WTC11 (cell line): ENCODE data around the gene NAMPT. TPM values are rescaled to one million over a fixed set of nuclear protein-coding genes. Genes with fewer than 3 reads are reported as not detected.

Source experiments
- ATAC-seq: fragments of 200-7000 bp; cut with Tn5 transposase; 2 replicates; pipeline ENCODE4 v1.10.0; 2021; ENCODE audit warnings: mild to moderate bottlenecking, moderate library complexity
- CTCF ChIA-PET: fragments of 300-600 bp; sonication (Branson Sonifier 250); formaldehyde crosslinking; loops from one replicate; lab custom pipeline; 2021; ENCODE audit warnings: antibody characterized with exemption; lab: Charles Lee
- POLR2A ChIA-PET: fragments of 350-600 bp; sonication (Branson Sonifier 250); formaldehyde crosslinking; loops from one replicate; lab custom pipeline; 2021; ENCODE audit warnings: antibody characterized with exemption; lab: Charles Lee
- DNase-seq: peaks from one replicate; pipeline ENCODE4 v3.0.0; 2021; ENCODE audit warnings: low spot score
- H3K27ac Mint-ChIP-seq: 2 replicates; pipeline ENCODE4 v1.8.0; 2021; ENCODE audit warnings: mixed read lengths
- H3K27me3 Mint-ChIP-seq: 2 replicates; pipeline ENCODE4 v1.8.0; 2021; ENCODE audit warnings: low read depth, mild to moderate bottlenecking, moderate library complexity, mixed read lengths
- H3K36me3 Mint-ChIP-seq: 2 replicates; pipeline ENCODE4 v1.8.0; 2021; ENCODE audit warnings: mixed read lengths
- H3K4me1 Mint-ChIP-seq: 2 replicates; pipeline ENCODE4 v1.8.0; 2022; ENCODE audit warnings: mixed read lengths
- H3K4me3 Mint-ChIP-seq: 2 replicates; pipeline ENCODE4 v1.8.0; 2021; ENCODE audit warnings: mild to moderate bottlenecking, moderate library complexity, mixed read lengths
- H3K9me3 Mint-ChIP-seq: 2 replicates; pipeline ENCODE4 v1.8.0; 2021; ENCODE audit warnings: mixed read lengths
- AR ChIP-seq: fragments of 250-450 bp; sonication (Bioruptor Pico); IDR thresholded peaks from 2 replicates; pipeline ENCODE4 v1.9.0; 2021; ENCODE audit warnings: mild to moderate bottlenecking
- ATF3 ChIP-seq: sonication (generic); formaldehyde crosslinking; conservative IDR thresholded peaks from 2 replicates; pipeline ENCODE4 v1.8.1; 2022; ENCODE audit warnings: mild to moderate bottlenecking, missing genetic modification reagents
- CTCF ChIP-seq: fragments of 200-600 bp; IDR thresholded peaks from 2 replicates; pipeline ENCODE4 v1.8.0; 2022; ENCODE audit warnings: antibody characterized with exemption
- E2F4 ChIP-seq: sonication (generic); formaldehyde crosslinking; IDR thresholded peaks from 2 replicates; pipeline ENCODE4 v1.8.1; 2022; ENCODE audit warnings: low read depth, mild to moderate bottlenecking, moderate library complexity, missing genetic modification reagents, borderline replicate concordance
- FOXP4 ChIP-seq: sonication (generic); formaldehyde crosslinking; IDR thresholded peaks from 2 replicates; pipeline ENCODE4 v1.8.0; 2022; ENCODE audit warnings: mild to moderate bottlenecking, missing genetic modification reagents
- MLX ChIP-seq: sonication (generic); formaldehyde crosslinking; IDR thresholded peaks from 2 replicates; pipeline ENCODE4 v1.8.1; 2023; ENCODE audit warnings: mild to moderate bottlenecking, missing genetic modification reagents, moderate library complexity
- NFYB ChIP-seq: sonication (generic); formaldehyde crosslinking; conservative IDR thresholded peaks from 2 replicates; pipeline ENCODE4 v1.8.0; 2022; ENCODE audit warnings: low read depth, missing genetic modification reagents
- PRDM15 ChIP-seq: sonication (generic); formaldehyde crosslinking; IDR thresholded peaks from 2 replicates; pipeline ENCODE4 v1.8.0; 2022; ENCODE audit warnings: missing genetic modification reagents
- SOX15 ChIP-seq: fragments of 250-450 bp; sonication (Bioruptor Pico); IDR thresholded peaks from 2 replicates; pipeline ENCODE4 v1.9.0; 2021; ENCODE audit warnings: mild to moderate bottlenecking
- TEAD4 ChIP-seq: sonication (generic); formaldehyde crosslinking; IDR thresholded peaks from 2 replicates; pipeline ENCODE4 v1.8.0; 2022; ENCODE audit warnings: mild to moderate bottlenecking, missing genetic modification reagents
- USF1 ChIP-seq: sonication (generic); formaldehyde crosslinking; IDR thresholded peaks from 2 replicates; pipeline ENCODE4 v1.8.0; 2022; ENCODE audit warnings: mild to moderate bottlenecking, missing genetic modification reagents
- ZBTB21 ChIP-seq: sonication (generic); formaldehyde crosslinking; IDR thresholded peaks from 2 replicates; pipeline ENCODE4 v1.8.1; 2023; ENCODE audit warnings: mild to moderate bottlenecking, missing genetic modification reagents, borderline replicate concordance
- ZNF263 ChIP-seq: sonication (generic); formaldehyde crosslinking; IDR thresholded peaks from 2 replicates; pipeline ENCODE4 v1.8.1; 2022; ENCODE audit warnings: low read depth, mild to moderate bottlenecking, moderate library complexity, missing genetic modification reagents
- ZNF423 ChIP-seq: fragments of 250-450 bp; sonication (Bioruptor Pico); IDR thresholded peaks from 2 replicates; pipeline ENCODE4 v2.1.2; 2022; ENCODE audit warnings: mild to moderate bottlenecking, moderate library complexity
- ZNF671 ChIP-seq: fragments of 250-450 bp; sonication (Bioruptor Pico); IDR thresholded peaks from 2 replicates; pipeline ENCODE4 v1.8.0; 2021; ENCODE audit warnings: mild to moderate bottlenecking
- ZSCAN18 ChIP-seq: fragments of 250-450 bp; sonication (Bioruptor Pico); IDR thresholded peaks from 2 replicates; pipeline ENCODE4 v2.1.2; 2022; ENCODE audit warnings: mild to moderate bottlenecking, moderate library complexity
- total RNA-seq: library from RNA; stranded (reverse); gene quantifications from 3 replicates; pipeline ENCODE4 v1.2.3, GENCODE V29; 2021

Gene NAMPT
- total RNA-seq, 1 experiment from 2014 or later, result 99.1 TPM

GRCh38 chr7:106312906-106313305, 28.1 kb upstream of the NAMPT start:
- no peak overlapping the region for H3K27ac Mint-ChIP-seq
- DNase-seq, result no peak
- H3K4me1 Mint-ChIP-seq, result no peaks in the 10 kb centered on the region
- CTCF ChIA-PET, result no interaction called here
- no peak overlapping the region for H3K4me3 Mint-ChIP-seq
- H3K27me3 Mint-ChIP-seq, result no peaks in the 10 kb centered on the region
- no peaks in the 10 kb centered on the region for H3K36me3 Mint-ChIP-seq
- H3K9me3 Mint-ChIP-seq, result peaks cover 9% of the 10 kb centered on the region
- TF ChIP-seq E2F4 (CRISPR knock-in tag) (no peak), ATF3 (CRISPR knock-in tag) (no peak), USF1 (no peak), MLX (CRISPR knock-in tag) (no peak), SOX15 (no peak), ZNF263 (CRISPR knock-in tag) (no peak), ZSCAN18 (no peak)
- TF ChIP-seq, all 79 proteins: peak for 0
- POLR2A ChIA-PET, result no interaction called here
- ATAC-seq, result no peak

- ChIA-PET CTCF (no interaction called here), POLR2A (no interaction called here)
- TF ChIP-seq ZNF671 (no peak), PRDM15 (CRISPR knock-in tag) (no peak), ZNF423 (CRISPR knock-in tag) (no peak)
- H3K4me1 Mint-ChIP-seq, result no peaks in the 10 kb centered on the region
- no peaks in the 10 kb centered on the region for H3K36me3 Mint-ChIP-seq
- ATAC-seq, result no peak
- no peak overlapping the region for H3K4me3 Mint-ChIP-seq
- peaks cover 9% of the 10 kb centered on the region for H3K9me3 Mint-ChIP-seq
- no peaks in the 10 kb centered on the region for H3K27me3 Mint-ChIP-seq
- no peak for DNase-seq
- H3K27ac Mint-ChIP-seq, result no peak overlapping the region
These were observed 27.5 kb upstream of the NAMPT start for GRCh38 chr7:106312099-106312871.

GRCh38 chr7:106309362-106309761, 24.6 kb upstream of the NAMPT start:
- H3K27me3 Mint-ChIP-seq, result no peaks in the 10 kb centered on the region; the same call in 1 of the 2 replicates
- H3K4me3 Mint-ChIP-seq, result no peak overlapping the region
- ChIA-PET POLR2A (no interaction called here), CTCF (no interaction called here)
- ATAC-seq (no peak), DNase-seq (no peak)
- H3K9me3 Mint-ChIP-seq, result 0 out of 2 replicates have a peak, but pooled peaks cover 3% of the 10 kb centered on the region
- no peak overlapping the region for H3K27ac Mint-ChIP-seq
- H3K4me1 Mint-ChIP-seq, result peaks cover 13% of the 10 kb centered on the region
- H3K36me3 Mint-ChIP-seq, result peaks cover 7% of the 10 kb centered on the region; the same call in 1 of the 2 replicates
- TF ChIP-seq NFYB (CRISPR knock-in tag) (no peak), ZBTB21 (no peak), CTCF (no peak), AR (no peak), TEAD4 (CRISPR knock-in tag) (no peak), FOXP4 (CRISPR knock-in tag) (no peak)
